GM13976 (cell line): ENCODE data around the gene ANKRD44.
A peak's percentile ranks its signal among the peaks of the same experiment; 100 is the strongest.

Experiments
- DNase-seq: peaks from one replicate; pipeline ENCODE4 v3.0.0; 2012; ENCODE audit warnings: low spot score
- CTCF ChIP-seq: IDR thresholded peaks from 2 replicates; pipeline ENCODE4 v1.5.1; 2012; ENCODE audit warnings: borderline replicate concordance, mild to moderate bottlenecking; ENCODE audit not compliant: insufficient read depth; ENCODE audit errors: extremely low read depth, missing control alignments, control extremely low read depth
- in situ Hi-C: fragments of 300-500 bp; cut with MboI; formaldehyde crosslinking; loops from one replicate; pipeline ENCODE4 v1.12.0; 2022; ENCODE audit warnings: low sequenced_read_pairs, mixed read lengths, inconsistent platforms; ENCODE audit not compliant: unreplicated experiment

The ANKRD44 gene

DNA sequence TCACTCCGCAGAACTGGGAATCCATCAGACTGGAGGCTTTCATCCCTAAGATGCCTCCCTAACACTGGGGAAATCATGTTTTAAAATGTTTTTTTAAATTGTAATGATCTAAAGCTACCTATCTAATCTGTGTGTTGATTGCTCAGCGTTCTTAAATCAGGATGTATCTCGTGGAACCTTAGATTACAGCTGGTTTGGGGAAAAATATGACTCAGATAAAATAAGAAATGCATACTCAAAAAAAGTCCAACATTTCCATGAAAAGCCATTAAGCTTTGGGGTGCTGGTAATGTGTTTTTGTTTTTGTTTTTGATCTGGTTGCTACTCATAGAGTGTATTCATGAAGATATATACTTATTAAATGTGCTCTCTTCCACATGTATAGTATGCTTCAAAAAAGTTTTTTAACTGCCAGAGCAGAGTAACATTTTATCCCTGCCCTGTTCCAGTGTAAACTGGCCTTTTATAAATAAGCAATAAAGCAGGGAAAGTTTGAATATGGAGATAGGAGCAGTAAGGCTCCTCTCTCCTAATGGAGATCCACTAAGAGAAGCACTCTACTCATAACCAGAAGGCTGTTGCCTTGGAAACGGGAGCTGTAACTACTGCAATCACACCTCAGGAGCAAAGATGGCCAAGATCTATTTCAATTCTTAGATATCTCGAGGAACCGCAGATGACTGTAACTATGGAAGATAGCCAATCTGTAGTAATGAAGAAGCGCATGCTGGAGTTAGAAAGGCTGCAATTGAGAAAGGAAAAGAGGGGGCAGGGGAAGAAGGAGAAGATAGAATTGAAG lies 41.6 kb downstream of the ANKRD44 start:
- no peak for TF ChIP-seq CTCF
- DNase-seq = peak; percentile 43
- in situ Hi-C loops = no loop called here

- in situ Hi-C loops = no loop called here
- no peak for TF ChIP-seq CTCF
- no peak for DNase-seq
Measured at GRCh38 chr2:197266477-197266876, 44.1 kb downstream of the ANKRD44 start.

- DNase-seq = no peak
- in situ Hi-C loops = no loop called here
- no peak for TF ChIP-seq CTCF
Measured at GRCh38 chr2:197265924-197266323, 44.7 kb downstream of the ANKRD44 start.

DNA sequence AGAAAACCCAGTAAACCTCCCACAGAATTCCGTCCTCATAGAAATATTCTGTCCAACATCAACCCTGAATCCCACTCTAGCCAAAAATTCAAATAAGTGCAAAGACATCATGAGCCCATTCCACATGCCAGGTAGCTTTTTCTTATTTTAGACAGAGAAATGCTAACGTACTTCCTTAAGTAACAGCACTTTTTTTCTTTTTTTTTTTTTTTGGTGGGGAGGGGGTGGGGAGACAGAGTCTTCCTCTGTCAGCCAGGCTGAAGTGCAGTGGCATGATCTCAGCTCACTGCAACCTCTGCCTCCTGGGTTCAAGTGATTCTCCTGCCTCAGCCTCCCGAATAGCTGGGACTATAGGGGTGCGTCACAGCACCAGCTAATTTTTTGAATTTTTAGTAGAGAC lies 45.5 kb downstream of the ANKRD44 start:
- no peak for TF ChIP-seq CTCF
- no peak for DNase-seq
- in situ Hi-C loops = no loop called here

DNA sequence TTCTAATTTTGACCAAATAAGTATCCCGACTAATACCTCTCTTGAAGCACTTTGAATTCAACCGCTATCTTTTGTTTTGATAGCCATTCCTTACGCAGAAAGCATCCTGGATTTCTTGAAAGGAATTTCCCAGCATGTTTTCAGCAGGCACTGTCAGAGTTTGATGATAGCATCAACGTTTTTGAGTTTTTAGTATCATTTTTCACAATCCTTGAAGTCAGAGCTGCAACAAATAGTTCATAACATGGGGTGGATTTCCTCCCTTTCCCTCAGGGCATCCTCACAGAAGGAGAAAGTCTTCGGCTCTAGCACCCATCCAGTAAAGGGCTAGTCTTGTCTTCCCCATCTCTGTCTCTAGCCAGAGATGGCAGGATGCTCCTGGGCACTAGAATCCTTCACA lies 46.2 kb downstream of the ANKRD44 start:
- in situ Hi-C loops = no loop called here
- TF ChIP-seq CTCF = no peak
- no peak for DNase-seq

DNA sequence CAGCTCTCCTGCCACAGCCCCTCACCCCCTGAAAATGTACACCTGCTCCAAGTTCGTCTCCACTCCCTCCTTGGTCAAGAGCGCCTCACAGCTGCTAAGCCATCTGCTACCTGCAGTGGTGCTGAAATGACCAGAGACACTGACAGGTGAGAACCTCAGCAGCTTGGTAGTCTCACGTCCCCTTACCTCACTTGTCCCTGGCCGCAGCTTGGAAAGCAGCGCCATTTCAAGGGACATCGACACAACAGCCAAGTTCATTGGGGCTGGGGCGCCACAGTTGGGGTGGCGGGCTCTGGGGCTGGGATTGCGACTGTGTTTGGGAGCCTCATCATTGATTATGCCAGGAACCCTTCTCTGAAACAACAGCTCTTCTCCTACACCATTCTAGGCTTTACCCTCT lies 47.5 kb downstream of the ANKRD44 start:
- no peak for DNase-seq
- TF ChIP-seq CTCF = no peak
- in situ Hi-C loops = no loop called here
